NB4 (cell line): ENCODE data around the gene UXS1.

Experiments
- DNase-seq: peaks from one replicate; pipeline ENCODE4 v3.0.0; 2010; ENCODE audit warnings: low read depth
- H3K4me3 ChIP-seq: one replicate; pipeline ENCODE4 v1.5.1; 2011; ENCODE audit warnings: mild to moderate bottlenecking, low read depth, low read length, moderate library complexity
- CTCF ChIP-seq: IDR thresholded peaks from one replicate; pipeline ENCODE4 v1.5.1; 2012; ENCODE audit warnings: low read depth, low read length
- MAX ChIP-seq: IDR thresholded peaks from 2 replicates; pipeline ENCODE4 v1.6.1; 2011; ENCODE audit warnings: low read depth, low read length
- MYC ChIP-seq: IDR thresholded peaks from 2 replicates; pipeline ENCODE4 v1.6.1; 2011; ENCODE audit warnings: low read depth, low read length
- POLR2A ChIP-seq: IDR thresholded peaks from 2 replicates; pipeline ENCODE4 v1.6.1; 2011; ENCODE audit warnings: mild to moderate bottlenecking; ENCODE audit not compliant: insufficient read length; ENCODE audit errors: extremely low read depth

UXS1 gene

GRCh38 chr2:106184857-106185256 is 9.2 kb downstream of the UXS1 start:
- DNase-seq, result no peak
- H3K4me3 ChIP-seq, result no peak overlapping the region
- TF ChIP-seq MAX (no peak), POLR2A (no peak), CTCF (no peak), MYC (no peak)

GRCh38 chr2:106184394-106184793 is 9.7 kb downstream of the UXS1 start:
- peak; percentile 20 for DNase-seq
- no peak overlapping the region for H3K4me3 ChIP-seq
- TF ChIP-seq MYC, result no peak
- TF ChIP-seq MAX, result no peak
- TF ChIP-seq POLR2A, result no peak
- TF ChIP-seq CTCF, result no peak

GRCh38 chr2:106183101-106183696 is 10.9 kb downstream of the UXS1 start:
- no peak overlapping the region for H3K4me3 ChIP-seq
- no peak for DNase-seq

GRCh38 chr2:106181064-106181463 is 13.0 kb downstream of the UXS1 start:
- no peak for TF ChIP-seq MYC
- no peak for TF ChIP-seq POLR2A
- TF ChIP-seq MAX, result no peak
- TF ChIP-seq CTCF, result no peak
- H3K4me3 ChIP-seq, result no peak overlapping the region
- no peak for DNase-seq

More at GRCh38 chr2:106183101-106183696, 10.9 kb downstream of the UXS1 start:
- TF ChIP-seq POLR2A (no peak), MAX (no peak), MYC (no peak), CTCF (no peak)

GRCh38 chr2:106180602-106181001 is 13.5 kb downstream of the UXS1 start:
- no peak for TF ChIP-seq POLR2A
- TF ChIP-seq MAX, result no peak
- no peak for TF ChIP-seq CTCF
- no peak for TF ChIP-seq MYC
- no peak for DNase-seq
- H3K4me3 ChIP-seq, result no peak overlapping the region

- DNase-seq, result no peak
- TF ChIP-seq MAX, result no peak
- TF ChIP-seq MYC, result no peak
- no peak for TF ChIP-seq POLR2A
- TF ChIP-seq CTCF, result no peak
- no peak overlapping the region for H3K4me3 ChIP-seq
These were observed 15.4 kb downstream of the UXS1 start for GRCh38 chr2:106178716-106179115.
